HG03520 (cell line): ENCODE data around the gene LITAF.
"Not testable (repeated sequence)": the region's sequence is repeated elsewhere in the genome, so short reads cannot be mapped to it uniquely, and the experiment has no call there.

Source experiments
- ATAC-seq: cut with Tn5 transposase; IDR thresholded peaks from one replicate; pipeline ENCODE4 v1.9.1; 2021; ENCODE audit warnings: mild to moderate bottlenecking, moderate library complexity; ENCODE audit not compliant: unreplicated experiment

The LITAF gene

DNA sequence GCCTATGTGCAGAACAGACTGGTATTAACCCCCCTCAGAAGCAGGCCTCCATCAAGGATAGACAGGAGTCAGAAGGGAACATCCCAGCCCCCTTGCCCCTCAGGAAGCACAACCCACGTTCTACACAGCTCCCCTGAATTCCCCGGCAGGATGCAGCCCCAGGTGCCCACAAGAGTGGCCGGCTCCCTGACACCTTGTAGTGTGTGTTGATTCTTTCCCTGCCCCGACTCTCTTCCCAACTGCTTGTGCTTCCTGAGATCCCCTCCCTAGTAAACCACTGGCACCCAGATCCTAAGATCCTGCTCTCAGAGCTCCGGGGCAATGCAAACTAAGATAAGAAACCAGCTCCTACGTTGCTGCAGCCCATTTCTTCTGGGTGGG is 34.8 kb upstream of the LITAF start:
- ATAC-seq = no peak

DNA sequence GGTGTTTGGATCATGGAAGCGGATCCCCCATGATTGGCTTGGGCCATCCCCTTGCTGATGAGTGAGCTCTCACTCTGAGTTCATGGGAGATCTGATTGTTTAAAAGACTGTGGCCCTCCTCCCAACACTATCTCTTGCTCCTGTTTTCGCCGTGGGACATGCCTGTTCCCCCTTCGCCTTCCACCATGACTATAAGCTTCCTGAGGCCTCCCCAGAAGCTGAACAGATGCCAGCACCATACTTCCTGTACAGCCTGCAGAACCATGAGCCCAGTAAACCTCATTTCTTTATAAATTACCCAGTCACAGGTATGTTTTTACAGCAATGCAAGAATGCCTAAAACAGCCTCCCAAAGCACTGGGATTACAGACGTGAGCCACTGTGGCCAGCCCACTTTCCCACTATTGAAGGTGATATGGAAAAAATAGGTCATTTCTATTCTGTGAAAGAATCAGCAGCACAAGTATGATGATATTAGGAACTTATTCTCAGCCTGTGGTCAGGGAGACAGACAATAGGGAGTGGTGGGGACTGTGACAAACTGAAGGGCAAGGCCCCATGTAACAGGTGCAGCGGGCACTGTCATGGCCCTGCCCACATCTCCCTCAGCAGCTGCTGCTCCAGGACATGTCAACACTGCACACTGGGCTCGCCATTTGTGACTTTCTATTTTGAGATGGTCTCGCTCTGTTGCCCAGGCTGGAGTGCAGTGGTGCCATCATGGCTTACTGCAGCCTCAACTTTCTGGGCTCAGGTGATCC is 33.7 kb upstream of the LITAF start:
- ATAC-seq = no peak

DNA sequence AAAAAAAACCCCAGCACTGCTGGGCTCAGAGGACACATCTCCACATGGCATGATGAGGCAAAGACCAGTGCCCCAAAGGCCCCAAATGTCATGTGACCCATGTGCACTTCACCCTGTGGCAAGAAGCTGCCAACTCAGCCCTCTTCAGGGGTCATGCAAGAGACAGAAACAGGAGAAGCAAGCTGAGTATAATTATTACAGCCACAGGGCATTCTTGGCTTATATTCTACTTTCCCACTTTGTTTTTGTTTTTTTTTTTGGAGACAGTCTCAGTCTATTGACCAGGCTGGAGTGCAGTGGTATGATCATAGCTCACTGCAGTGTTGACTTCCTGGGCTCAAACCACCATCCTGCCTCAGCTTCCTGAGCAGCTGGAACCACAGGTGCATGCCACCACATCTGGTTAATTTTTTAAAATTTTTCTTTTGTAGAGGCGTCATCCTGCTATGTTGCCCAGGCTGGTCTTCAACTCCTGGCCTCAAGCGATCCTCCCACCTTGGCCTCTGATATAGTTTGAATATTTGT is 32.7 kb upstream of the LITAF start:
- ATAC-seq = no peak

DNA sequence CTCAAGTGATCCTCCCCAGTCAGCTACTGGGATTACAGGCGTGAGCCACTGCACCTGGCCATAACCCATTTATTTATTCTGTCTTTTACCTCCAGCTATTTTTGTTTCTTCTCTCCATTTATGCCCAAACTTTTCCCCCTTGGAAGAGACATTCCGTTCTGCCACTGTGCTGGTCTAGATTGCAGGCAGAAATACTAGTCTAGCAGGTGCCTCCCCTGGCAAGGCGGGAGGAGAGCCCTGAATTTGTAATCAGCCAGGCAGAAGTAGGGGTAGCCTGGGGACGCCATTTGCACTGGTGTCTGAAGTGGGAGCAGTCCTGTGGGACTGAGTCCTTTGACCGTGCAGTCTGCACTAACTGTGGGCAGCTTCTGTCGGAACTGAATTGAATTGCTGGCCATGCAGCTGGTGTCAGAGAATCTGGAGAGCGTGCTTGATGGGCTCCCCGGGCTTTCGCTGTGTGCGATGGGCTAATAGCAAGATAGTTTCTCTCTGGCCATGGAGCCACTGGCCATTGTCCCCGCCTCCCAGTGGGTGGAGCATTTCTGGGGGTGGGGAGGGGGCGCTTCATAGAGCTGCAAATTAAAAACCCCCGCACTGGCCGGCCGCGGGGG is 31.5 kb upstream of the LITAF start:
- no peak for ATAC-seq

DNA sequence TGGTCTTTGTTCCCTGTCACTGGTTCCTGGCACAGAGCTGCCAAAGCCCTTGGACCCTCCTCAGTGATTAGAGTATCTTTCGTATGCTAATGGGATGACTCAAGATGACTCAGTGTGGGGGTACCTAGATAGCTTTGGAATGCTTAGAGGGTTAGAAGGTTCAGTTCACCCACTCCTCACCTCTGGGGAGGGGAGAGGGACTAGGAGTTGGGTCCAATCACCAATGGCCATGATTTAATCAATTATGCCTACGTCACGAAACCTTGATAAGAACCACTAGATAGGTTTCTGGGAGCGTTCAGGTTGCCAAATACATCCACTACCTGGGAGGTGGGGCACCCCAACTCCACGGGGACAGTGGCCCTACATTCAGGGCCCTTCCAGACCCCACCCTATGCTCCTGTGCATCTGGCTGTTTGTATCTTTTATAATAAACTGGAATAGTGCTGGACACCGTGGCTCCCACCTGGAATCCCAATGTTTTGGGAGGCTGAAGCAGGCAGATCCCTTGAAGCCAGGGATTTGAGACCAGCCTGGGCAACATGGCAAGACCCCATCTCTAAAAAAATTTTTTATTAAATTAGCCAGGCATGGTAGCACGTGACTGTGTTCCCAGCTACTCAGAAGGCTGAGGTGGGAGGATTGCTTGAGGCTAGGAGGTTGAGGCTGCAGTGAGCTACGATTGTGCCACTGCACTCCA is 29.2 kb upstream of the LITAF start:
- ATAC-seq = no peak

DNA sequence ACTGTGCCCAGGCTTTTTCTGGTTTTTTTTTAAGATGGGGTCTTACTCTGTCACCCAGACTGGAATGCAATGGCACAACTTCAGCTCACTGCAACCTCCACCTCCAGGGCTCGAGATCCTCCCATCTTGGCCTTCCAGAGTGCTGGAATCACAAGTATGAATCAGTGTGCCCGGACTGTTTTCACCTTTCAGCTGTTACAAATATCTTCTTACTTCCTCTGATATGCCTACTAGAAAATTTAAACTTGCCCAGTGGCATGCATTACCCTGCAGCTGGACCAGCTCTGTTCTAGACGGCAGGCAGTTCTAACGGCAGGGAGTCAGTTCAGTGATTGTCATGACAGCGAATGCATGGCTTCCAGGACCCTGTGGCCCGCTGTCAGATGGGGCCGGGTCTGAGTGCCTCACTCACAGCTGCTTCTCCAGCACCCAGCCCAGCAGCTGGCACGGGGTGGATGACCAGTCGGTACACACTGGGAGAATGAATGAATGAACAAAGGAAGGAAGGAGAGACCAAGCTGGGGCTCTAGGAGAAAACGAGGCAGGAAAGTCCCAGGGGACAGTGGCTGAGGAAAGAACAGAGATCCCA is 28.0 kb upstream of the LITAF start:
- ATAC-seq = no peak

DNA sequence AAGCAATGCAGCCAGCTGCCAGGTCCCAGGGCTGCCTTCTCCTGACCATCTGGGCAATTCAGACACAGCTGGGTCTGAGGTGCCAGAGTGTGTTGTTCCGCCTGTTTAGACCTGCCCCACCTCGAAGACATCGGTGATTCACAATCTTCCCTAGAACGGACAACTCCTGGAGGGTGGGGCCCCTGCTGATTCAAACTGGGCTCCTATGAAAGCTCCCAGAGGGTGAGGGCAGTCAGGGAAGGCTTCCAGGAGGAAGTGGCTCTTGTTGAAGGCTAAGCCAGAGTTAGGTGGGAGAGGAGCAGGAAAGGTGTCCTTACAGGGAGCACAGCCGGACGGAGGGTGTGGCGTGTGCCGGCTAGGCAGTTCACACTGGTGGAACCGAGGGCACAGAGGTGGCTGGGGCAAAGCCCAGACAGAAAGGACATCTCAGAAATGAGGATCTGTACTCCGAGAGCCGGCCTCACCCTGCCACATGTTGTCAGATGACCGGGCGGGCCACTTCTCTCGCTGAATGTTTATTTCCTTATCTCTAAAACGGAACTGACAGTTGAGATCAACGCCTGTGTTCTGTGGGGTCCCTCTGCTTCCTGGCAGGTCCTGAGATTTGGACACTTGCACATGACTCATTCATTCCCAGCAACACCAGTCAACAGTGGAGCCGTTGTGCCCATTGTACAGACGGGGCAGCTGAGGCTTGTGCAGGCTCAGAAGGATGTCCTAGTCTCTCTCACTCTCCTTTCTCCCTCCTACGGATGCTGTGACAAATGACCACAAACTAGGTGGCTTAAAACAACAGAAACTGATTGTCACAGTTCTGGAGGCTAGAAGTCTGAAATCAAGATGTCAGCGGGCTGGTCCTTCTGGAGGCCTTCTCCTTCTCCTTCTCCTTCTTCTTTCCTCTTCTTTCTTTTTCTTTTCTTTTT is 26.9 kb upstream of the LITAF start:
- ATAC-seq = no peak

DNA sequence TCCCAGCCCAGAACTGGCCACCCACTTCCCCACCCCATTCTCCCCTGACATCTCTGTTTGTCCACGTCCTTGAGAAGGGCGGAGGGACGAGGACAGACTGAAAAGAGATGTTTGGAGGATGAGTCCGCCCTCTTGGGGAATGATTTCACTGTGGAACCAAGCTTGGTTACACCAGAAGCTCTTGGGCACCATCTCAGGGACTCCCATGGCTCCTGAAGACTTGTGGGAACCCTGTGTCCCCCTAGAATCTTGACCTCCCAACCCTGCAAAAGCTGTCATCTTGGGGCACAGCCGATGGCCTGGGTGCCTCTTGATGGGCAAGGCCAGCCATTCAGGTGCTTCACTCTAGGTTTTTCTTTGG is 25.9 kb upstream of the LITAF start:
- no peak for ATAC-seq

DNA sequence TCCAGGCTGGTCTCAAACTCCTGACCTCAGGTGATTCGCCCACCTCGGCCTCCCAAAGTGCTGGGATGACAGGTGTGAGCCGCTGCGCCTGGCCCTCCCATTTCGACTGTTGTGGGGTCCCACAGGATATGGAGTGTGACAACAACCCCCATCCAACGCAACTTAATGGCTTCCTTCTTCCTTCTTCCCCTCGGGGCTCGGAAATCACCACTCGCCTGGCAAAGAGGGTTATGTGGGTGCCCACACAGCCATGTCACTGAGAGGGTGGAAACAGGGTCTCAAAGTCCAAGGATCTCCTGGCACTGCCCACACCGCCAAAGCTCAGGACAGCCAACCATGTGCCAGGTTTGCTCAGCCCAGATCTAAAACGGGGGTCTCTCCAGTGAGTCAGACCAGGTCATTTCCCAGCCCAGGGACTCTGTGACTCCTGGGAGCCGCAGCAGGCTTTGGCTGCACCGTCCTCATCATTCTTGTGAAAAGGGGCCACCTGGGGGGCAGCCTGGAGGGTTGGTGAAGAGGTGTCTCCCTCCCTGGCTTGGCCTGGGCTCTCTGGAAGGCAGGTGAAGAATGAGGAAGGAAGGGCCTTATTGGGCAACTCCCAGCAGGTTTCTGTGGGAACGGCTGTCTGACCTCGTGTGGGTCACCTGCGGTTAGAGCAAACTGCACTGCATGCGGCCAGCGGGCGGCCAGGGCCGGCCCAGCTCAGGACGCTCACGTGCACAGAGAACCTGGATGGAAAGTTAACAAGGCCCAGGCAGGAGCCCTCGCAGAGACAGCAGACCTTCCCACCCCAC is 25.3 kb upstream of the LITAF start:
- no peak for ATAC-seq

DNA sequence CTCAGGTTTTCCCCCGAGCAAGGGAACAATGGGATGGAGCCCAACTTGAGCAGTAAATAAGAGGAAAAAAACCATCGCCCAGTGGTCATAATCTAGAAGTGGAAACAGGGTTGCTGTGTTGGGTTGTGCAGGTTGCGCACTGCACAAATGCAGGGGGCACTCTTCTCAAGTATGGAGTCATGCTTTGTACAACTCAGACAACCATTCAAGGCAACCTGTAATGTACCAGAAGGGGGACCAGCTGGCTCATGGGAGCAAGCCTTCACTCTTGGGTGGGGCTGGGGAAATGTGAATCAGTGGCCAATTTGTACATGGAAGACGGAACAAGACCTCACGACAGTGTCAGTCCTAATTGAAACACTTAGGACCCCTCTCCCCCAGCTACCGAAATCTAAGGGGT is 23.9 kb upstream of the LITAF start:
- no peak for ATAC-seq

DNA sequence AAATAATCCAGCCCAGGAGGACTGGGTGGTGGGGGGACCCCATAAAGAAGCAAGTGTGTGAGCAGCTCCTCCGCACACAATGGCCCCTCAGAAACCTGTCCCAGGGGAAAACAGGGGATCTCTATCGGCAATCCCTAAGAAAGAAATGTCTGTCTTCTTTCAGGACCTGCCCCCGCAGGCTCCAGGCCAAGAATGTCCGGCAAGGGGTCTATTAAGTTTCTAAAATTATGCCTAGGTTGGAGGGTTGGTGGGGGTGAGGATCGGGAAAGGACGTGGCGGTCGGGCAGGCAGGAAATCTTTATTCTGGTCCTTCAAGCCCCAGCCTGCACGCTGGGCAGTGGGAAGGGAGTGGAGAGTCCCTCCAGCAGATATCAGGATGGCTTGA is 23.4 kb upstream of the LITAF start:
- ATAC-seq = no peak

DNA sequence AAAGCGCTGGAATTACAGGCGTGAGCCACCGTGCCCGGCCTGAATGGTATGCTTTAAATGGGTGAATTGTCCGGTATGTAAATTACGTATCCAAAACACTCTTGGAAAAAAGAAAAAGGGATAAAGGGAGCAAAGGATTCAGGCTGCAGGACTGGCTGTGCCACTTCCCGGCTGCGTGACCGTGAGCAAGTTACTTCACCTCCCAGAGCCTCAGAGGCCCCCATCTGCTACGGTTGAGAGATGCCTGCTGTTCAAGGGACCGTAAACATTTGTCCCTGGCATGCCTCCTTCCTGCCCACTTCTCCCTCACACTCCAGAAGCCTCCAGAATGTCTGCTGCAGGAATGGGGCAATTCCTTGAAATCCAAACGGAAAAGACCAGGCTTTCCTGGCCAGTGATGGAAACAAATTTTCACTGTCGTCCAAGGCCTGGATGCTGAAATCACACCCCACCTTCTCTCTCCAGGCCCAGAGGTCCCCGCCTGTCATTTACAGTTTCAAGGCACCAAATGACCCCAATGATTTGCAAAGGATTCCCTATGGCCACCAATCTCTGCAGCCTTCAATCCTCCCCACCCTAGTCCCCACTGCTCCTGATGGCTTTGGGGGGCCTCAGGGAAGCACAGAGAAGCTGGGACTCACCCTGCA is 22.9 kb upstream of the LITAF start:
- no peak for ATAC-seq

DNA sequence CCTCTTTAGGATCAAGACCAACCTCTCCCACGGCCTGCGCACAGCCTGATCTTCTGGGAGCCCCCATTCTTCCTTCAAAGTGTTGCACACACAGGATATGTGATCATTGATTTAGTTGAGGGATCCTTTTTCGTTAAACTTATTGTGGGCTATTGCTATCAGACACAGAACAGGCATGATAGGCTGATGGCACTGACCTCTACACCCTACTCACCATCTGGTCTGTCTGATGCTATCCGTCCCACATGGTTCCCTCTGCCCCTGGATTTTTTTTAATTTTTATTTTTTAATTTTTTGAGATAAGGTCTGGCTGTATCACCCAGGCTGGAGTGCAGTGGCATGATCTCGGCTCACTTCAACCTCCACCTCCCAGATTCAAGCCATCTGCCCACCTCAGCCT is 19.2 kb upstream of the LITAF start:
- ATAC-seq = no peak

DNA sequence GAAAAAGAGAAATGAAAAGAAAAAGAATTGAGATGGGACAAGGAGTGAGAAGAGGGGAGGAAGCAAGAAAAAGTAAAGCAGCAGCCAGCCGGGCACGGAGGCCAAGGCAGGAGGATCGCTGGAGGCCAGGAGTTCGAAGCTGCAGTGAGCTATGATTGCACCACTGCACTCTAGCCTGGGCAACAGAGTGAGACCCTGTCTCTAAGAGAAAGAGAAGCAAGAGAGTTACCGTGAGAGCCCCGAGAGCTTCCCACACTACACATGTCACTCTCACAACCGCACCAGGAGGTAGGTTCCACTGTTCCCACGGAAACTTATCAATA is 18.8 kb upstream of the LITAF start:
- ATAC-seq = no peak

DNA sequence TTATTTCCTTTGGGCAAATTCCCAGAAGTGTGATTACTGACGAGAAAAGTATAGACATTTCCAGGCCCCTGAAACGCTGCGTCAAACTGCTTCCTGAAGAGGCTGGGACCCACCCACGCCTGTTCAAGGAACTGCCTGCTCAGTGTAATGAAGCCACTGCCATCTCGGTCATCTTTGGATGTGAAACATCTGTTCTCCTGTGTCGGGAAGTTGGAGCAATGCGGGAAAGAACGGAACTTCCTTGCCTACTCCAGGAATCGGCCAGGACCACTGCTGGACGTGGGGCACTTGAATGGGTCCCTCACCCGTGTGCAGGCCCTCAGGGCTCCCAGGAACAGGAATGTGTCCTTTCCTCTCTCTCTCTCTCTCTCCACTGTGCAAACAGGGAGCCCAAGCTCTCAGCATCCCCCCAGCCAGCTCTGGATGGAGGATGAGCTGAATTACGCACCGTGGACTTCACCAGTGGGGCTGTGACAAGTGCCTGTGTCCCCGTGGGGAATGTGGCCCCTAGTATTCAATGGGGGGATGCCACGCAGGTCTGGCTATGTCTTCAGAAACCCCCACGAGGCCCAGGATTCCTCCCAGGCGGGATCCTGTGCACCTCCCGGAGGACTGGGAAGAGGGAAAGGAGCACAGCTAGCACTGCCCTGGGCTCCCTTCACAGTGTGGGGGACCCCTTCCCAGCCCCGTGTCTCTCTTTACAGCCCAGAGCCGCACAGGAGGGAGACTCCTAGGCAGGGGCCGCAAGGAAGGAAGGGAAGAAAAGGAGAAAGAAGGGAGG is 18.3 kb upstream of the LITAF start:
- ATAC-seq = no peak

DNA sequence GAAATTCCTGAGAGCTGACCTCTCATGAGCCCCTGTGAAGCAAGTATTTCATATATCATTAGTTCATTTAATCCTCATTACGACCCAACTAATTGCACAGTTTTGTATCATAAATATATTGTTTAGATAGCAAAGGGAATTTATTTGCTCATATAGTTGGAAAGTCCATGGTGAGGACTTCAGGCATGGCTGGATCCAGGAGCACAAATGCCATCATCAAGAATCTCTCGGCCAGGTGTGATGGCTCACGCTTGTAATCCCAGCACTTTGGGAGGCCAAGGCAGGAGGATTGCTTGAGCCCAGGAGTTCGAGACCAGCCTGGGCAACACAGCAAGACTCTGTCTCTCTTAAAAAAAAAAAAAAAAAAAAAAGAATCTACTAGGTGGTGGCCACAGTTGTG is 17.6 kb upstream of the LITAF start:
- not testable (repeated sequence) for ATAC-seq

DNA sequence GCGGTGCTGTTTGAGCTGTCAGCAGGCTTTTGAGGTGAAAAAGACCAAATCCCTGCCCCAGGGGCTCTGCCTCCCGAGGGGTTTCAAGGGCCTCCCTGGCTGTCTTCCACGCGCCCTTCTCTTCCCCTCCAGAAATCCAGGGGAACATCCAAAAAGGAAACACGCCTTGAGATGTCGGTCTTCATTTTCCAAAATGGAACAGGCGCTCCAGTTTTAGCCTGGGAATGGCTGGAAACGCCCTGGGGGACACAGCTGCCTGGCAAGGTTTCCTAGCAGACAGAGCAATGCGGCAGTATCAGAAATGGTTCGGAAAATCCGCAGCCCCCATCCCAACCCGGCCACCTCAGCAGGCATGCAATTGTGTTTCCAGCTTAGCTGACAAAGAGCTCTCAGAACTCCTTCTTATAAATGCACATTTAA is 16.6 kb upstream of the LITAF start:
- ATAC-seq = no peak

DNA sequence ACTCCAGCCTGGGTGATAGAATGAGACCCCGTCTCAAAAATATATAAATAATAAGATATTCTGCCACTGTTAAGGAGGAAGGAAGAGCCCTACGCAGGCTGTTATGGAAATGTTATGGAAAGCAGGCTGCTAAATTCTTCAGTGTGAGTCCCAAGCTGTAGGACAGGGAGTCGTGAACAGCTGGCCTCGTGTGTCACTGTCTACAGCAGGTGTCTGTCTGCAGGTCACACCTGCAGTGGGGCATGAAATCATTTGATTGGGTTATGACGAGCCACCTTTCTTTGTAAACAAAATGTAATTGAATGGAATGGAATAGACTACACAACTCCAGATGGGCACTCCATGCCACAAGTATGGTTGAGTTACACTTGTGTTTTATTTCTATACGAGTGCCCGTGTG is 15.6 kb upstream of the LITAF start:
- ATAC-seq = no peak

DNA sequence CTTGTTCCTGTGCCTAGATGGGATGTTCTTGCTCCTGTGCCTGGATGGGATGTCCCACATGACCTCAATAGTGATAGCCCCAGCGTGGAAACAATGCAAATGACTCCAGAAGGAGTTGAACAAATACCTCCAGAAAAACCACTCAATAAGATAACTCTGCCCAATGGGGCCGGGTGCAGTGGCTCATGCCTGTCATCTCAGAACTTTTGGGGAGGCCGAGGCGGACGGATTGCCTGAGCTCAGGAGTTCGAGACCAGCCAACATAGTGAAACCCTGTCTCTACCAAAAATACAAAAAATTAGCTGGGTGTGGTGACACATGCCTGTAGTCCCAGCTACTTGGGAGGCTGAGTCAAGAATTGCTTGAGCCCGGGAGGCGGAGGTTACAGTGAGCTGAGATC is 15.2 kb upstream of the LITAF start:
- no peak for ATAC-seq
